MCF 10A (cell line): Measurements from ENCODE around the gene IFT122. TPM values are rescaled to one million over a fixed set of nuclear protein-coding genes. Genes with fewer than 3 reads are reported as not detected.
"Not testable (repeated sequence)": the region's sequence is repeated elsewhere in the genome, so short reads cannot be mapped to it uniquely, and the experiment has no call there.

Source experiments
- BruUV-seq: library from RNA; stranded (reverse); fragments of 400-500 nt; replicated peaks from 2 replicates; lab custom pipeline; 2021; lab: Mats Ljungman, UMichigan
- CTCF ChIA-PET: fragments of 300-600 bp; sonication (Branson Sonifier 250); formaldehyde crosslinking; extraction: SDS; loops from one replicate; lab custom pipeline; 2021; ENCODE audit warnings: antibody characterized with exemption, inconsistent platforms; lab: Yijun Ruan, JAX
- POLR2A ChIA-PET: fragments of 300-600, 350-650 bp; sonication (Branson Sonifier 250); formaldehyde crosslinking; extraction: SDS; loops from one replicate; lab custom pipeline; 2020; ENCODE audit warnings: antibody characterized with exemption, inconsistent platforms; lab: Yijun Ruan, JAX
- DNase-seq: peaks from one replicate; pipeline ENCODE4 v3.0.0-alpha.2; 2018; ENCODE audit not compliant: unreplicated experiment
- H3K27ac Mint-ChIP-seq: one replicate; pipeline ENCODE4 v1.8.0; 2022; ENCODE audit warnings: mild to moderate bottlenecking, low read depth, mixed read lengths; ENCODE audit not compliant: unreplicated experiment
- H3K27me3 Mint-ChIP-seq: one replicate; pipeline ENCODE4 v1.8.0; 2022; ENCODE audit warnings: mixed read lengths; ENCODE audit not compliant: insufficient read depth, unreplicated experiment
- H3K36me3 Mint-ChIP-seq: one replicate; pipeline ENCODE4 v1.8.0; 2022; ENCODE audit warnings: mild to moderate bottlenecking, moderate library complexity, mixed read lengths; ENCODE audit not compliant: insufficient read depth, unreplicated experiment
- H3K4me1 Mint-ChIP-seq: one replicate; pipeline ENCODE4 v1.8.0; 2022; ENCODE audit warnings: mixed read lengths; ENCODE audit not compliant: insufficient read depth, unreplicated experiment
- H3K4me3 Mint-ChIP-seq: one replicate; pipeline ENCODE4 v1.8.0; 2022; ENCODE audit warnings: mild to moderate bottlenecking, moderate library complexity, mixed read lengths; ENCODE audit not compliant: unreplicated experiment
- H3K9me3 Mint-ChIP-seq: one replicate; pipeline ENCODE4 v1.8.0; 2022; ENCODE audit warnings: mixed read lengths; ENCODE audit not compliant: unreplicated experiment
- intact Hi-C: fragments of 100-400 bp; cut with micrococcal nuclease; formaldehyde crosslinking; loops from 2 replicates; pipeline ENCODE4 v1.14.1; 2022
- total RNA-seq: library from RNA; stranded (reverse); gene quantifications from 2 replicates; pipeline ENCODE4 v1.2.3, GENCODE V29; 2022
- TF ChIP-seq, protein P1 (sequence below): fragments of 200-600 bp; IDR thresholded peaks from one replicate; pipeline ENCODE4 v1.8.0; 2022; ENCODE audit warnings: antibody characterized with exemption, mild to moderate bottlenecking; ENCODE audit not compliant: unreplicated experiment

IFT122 gene
- total RNA-seq, 1 experiment from 2014 or later = 21.0 TPM

DNA sequence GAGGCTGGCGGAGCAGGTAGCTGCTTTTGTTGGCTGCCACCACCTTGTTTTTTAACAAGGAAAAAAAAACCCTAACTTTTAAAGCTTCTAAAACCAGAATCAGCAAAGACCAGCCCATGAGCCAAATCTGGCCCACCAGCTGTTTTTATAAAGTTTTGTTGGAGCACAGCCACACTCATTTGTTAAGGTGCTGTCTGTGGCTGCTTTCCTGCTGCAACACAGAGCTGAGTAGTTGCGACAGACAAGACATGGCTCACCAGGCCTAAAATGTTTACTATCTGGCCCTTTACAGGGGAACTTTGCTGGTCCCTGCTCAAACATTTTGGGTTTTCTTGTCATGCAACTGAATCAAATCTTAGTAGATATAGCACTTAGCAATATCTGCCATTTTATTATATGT is 30.5 kb upstream of the IFT122 start:
- Mint-ChIP-seq H3K27me3 (no peaks in the 10 kb centered on the region), H3K27ac (no peak overlapping the region), H3K9me3 (no peaks in the 10 kb centered on the region), H3K4me1 (peaks cover 10% of the 10 kb centered on the region), H3K4me3 (no peak overlapping the region), H3K36me3 (no peaks in the 10 kb centered on the region)
- BruUV-seq = no TSS peak
- TF ChIP-seq, protein P1, sequence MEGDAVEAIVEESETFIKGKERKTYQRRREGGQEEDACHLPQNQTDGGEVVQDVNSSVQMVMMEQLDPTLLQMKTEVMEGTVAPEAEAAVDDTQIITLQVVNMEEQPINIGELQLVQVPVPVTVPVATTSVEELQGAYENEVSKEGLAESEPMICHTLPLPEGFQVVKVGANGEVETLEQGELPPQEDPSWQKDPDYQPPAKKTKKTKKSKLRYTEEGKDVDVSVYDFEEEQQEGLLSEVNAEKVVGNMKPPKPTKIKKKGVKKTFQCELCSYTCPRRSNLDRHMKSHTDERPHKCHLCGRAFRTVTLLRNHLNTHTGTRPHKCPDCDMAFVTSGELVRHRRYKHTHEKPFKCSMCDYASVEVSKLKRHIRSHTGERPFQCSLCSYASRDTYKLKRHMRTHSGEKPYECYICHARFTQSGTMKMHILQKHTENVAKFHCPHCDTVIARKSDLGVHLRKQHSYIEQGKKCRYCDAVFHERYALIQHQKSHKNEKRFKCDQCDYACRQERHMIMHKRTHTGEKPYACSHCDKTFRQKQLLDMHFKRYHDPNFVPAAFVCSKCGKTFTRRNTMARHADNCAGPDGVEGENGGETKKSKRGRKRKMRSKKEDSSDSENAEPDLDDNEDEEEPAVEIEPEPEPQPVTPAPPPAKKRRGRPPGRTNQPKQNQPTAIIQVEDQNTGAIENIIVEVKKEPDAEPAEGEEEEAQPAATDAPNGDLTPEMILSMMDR = no peak
- POLR2A ChIA-PET = interaction anchor here (0.6 to 1.7 kb wide), 7 partner anchors 10 to 93 kb away, joined by 3 to 7 read pairs (median 4); partner anchors contain the start of genes IFT122 and MBD4
- intact Hi-C loops = no loop called here
- CTCF ChIA-PET = interaction anchor here (0.8 to 2.3 kb wide), 2 partner anchors 9 to 93 kb away, joined by 3 to 17 read pairs; no protein-coding TSS in a partner anchor
- peak; percentile 32 for DNase-seq

DNA sequence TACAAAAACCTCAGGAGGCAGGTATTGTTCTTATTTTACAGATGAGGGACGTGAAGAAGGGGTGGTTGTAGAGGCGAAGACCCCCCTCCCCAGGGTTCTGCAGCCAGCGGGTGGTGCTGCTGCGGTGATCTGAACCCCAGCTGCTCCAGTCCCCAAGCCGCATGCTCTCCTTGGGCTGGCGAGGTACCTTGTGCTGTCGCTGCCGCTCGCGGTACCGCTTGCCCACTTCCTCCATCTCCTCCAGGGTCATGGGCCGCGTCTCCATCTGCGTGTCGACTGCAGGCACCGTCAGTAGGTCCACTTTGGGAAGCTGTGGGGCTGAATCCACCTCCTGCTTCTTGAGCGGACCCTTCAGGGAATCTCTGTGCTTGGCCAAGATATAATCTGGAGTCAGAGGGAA is 29.1 kb upstream of the IFT122 start:
- peak overlapping the region; percentile 35 for H3K27ac Mint-ChIP-seq
- H3K4me1 Mint-ChIP-seq = peaks cover 10% of the 10 kb centered on the region
- BruUV-seq = no TSS peak
- H3K36me3 Mint-ChIP-seq = no peaks in the 10 kb centered on the region
- intact Hi-C loops = no loop called here
- POLR2A ChIA-PET = no interaction called here
- no peak for DNase-seq
- TF ChIP-seq, protein P1 = no peak
- H3K4me3 Mint-ChIP-seq = no peak overlapping the region
- H3K27me3 Mint-ChIP-seq = no peaks in the 10 kb centered on the region
- CTCF ChIA-PET = interaction anchor here (2.3 kb wide), 1 partner anchor 10 kb away, joined by 17 read pairs; no protein-coding TSS in a partner anchor
- H3K9me3 Mint-ChIP-seq = no peaks in the 10 kb centered on the region

DNA sequence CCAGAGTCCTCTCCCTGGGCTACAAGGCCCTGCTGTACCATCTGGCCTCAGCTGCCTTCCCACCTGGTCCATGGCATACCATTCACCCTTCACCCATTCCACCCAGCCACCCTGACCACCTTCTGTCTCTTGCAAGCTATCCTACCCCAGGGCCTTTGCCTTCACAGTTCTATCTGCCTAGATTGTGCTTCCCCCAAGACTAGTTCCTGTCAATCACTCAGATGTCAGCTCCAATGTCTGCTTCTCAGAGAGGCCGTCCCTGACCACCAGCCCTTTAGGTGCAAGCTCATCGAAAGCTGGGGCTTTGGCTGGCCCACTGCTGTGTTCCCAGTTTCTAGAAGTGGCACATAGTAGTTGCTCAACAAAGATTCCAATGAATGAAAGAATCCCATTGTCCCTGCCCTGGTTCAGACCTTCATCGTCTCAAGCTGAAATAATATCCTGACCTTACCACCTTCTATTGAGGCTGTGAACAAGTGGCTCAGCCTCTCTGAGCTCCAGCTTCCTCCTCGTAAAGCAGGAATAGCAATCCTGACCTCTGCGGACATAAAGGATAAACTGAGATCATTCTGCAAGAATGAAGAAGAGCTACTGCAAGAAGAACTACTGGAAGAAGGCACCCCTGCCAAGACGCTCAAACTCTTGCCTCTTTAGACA is 27.4 kb upstream of the IFT122 start:
- no peaks in the 10 kb centered on the region for H3K36me3 Mint-ChIP-seq
- no TSS peak for BruUV-seq
- H3K4me1 Mint-ChIP-seq = peaks cover 10% of the 10 kb centered on the region
- no peak for DNase-seq
- no peaks in the 10 kb centered on the region for H3K9me3 Mint-ChIP-seq
- H3K27ac Mint-ChIP-seq = no peak overlapping the region
- ChIA-PET POLR2A (interaction anchor here (2.3 kb wide), 1 partner anchor 13 kb away, joined by 8 read pairs; no protein-coding TSS in a partner anchor), CTCF (interaction anchor here (0.7 to 2.1 kb wide), 5 partner anchors 13 to 29 kb away, joined by 3 to 10 read pairs (median 6); no protein-coding TSS in a partner anchor)
- H3K4me3 Mint-ChIP-seq = no peak overlapping the region
- no peaks in the 10 kb centered on the region for H3K27me3 Mint-ChIP-seq
- intact Hi-C loops = no loop called here
- TF ChIP-seq, protein P1 = no peak

DNA sequence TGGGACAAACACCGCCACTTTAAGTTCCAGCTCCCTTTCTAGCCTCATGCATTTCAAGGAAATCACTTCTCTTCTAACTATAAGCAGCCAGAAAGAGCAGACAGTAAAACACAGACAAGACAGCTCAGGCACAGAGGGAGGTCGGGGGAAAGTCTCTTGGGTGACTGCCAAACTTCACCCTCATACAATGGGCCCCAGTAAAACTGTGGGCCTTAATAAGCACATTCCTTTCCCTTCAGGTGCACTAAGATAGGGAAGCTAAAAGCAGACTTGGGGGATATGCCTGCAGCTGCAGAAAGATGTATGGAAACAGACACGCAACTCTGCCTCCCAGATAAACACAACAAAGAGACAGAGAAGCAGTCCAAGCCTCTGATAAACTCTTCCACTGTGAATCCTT is 26.8 kb upstream of the IFT122 start:
- POLR2A ChIA-PET = interaction anchor here (2.3 kb wide), 1 partner anchor 13 kb away, joined by 8 read pairs; no protein-coding TSS in a partner anchor
- BruUV-seq, DNase-seq, intact Hi-C loops, H3K27me3 Mint-ChIP-seq, H3K4me1 Mint-ChIP-seq, H3K27ac Mint-ChIP-seq, H3K4me3 Mint-ChIP-seq, H3K36me3 Mint-ChIP-seq, H3K9me3 Mint-ChIP-seq: not testable (repeated sequence)
- CTCF ChIA-PET = interaction anchor here (0.7 to 2.1 kb wide), 5 partner anchors 11 to 30 kb away, joined by 3 to 10 read pairs (median 6); no protein-coding TSS in a partner anchor
